Ecto neural progenitor cell (in vitro differentiated cells): ENCODE results near the gene AGAP1.
"Not testable (repeated sequence)": the region's sequence is repeated elsewhere in the genome, so short reads cannot be mapped to it uniquely, and the experiment has no call there.

ENCODE experiments used
- DNase-seq: peaks from one replicate; pipeline ENCODE4 v3.0.0-alpha.2; 2018; ENCODE audit warnings: low spot score

Gene AGAP1

GRCh38 chr2:235946590-235946989 lies 452.7 kb downstream of the AGAP1 start:
- no peak for DNase-seq

- not testable (repeated sequence) for DNase-seq
Observed at GRCh38 chr2:235947055-235947454, 453.2 kb downstream of the AGAP1 start.

- no peak for DNase-seq
Observed at GRCh38 chr2:235949567-235950472, 456.0 kb downstream of the AGAP1 start.

- no peak for DNase-seq
Observed at GRCh38 chr2:235950473-235950809, 456.6 kb downstream of the AGAP1 start.

GRCh38 chr2:235951493-235951892 lies 457.6 kb downstream of the AGAP1 start:
- no peak for DNase-seq

GRCh38 chr2:235951982-235952381 lies 458.1 kb downstream of the AGAP1 start:
- no peak for DNase-seq

GRCh38 chr2:235952714-235953113 lies 458.9 kb downstream of the AGAP1 start:
- DNase-seq, result no peak

GRCh38 chr2:235954281-235954680 lies 460.4 kb downstream of the AGAP1 start:
- no peak for DNase-seq

- no peak for DNase-seq
Observed at GRCh38 chr2:235954888-235955480, 461.1 kb downstream of the AGAP1 start.

- DNase-seq, result no peak
Observed at GRCh38 chr2:235955664-235956063, 461.8 kb downstream of the AGAP1 start.

- no peak for DNase-seq
Observed at GRCh38 chr2:235956281-235956970, 462.6 kb downstream of the AGAP1 start.

GRCh38 chr2:235957251-235957650 lies 463.4 kb downstream of the AGAP1 start:
- no peak for DNase-seq

- no peak for DNase-seq
Observed at GRCh38 chr2:235958221-235958930, 464.5 kb downstream of the AGAP1 start.

- DNase-seq, result no peak
Observed at GRCh38 chr2:235958931-235959410, 465.1 kb downstream of the AGAP1 start.

GRCh38 chr2:235960011-235960715 lies 466.3 kb downstream of the AGAP1 start:
- no peak for DNase-seq

- no peak for DNase-seq
Observed at GRCh38 chr2:235960716-235961640, 467.1 kb downstream of the AGAP1 start.

GRCh38 chr2:235961711-235962110 lies 467.9 kb downstream of the AGAP1 start:
- DNase-seq, result no peak

- DNase-seq, result no peak
Observed at GRCh38 chr2:235963853-235964577, 470.2 kb downstream of the AGAP1 start.

GRCh38 chr2:235964787-235965390 lies 471.0 kb downstream of the AGAP1 start:
- no peak for DNase-seq
